DMS153 treated with DMSO at 0.1 percent for 48 hours (cell line): ENCODE results near the gene FYB1.

Experiments
- DNase-seq: peaks from one replicate; lab custom pipeline; 2025; ENCODE audit not compliant: unreplicated experiment; lab: John Stamatoyannopoulos, UW

Gene FYB1

DNA sequence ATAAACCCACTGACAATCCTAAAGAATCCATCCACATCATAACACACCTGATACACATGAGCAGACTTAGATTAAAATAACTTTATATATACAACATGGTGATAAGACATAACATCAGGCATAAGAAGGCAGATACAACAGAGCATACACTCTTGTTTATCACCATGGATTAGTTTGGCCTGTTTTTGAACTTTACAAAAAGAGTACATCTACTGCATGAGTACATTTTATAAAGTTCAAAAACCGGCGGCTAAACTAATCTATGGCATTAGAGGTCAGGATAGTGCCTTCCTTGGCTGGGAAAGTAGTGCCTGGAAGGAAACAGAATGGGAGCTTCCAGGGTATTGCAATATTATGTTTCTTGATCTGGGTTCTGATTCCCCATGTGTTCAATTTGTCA is 160.3 kb downstream of the FYB1 start:
- DNase-seq = no peak

DNA sequence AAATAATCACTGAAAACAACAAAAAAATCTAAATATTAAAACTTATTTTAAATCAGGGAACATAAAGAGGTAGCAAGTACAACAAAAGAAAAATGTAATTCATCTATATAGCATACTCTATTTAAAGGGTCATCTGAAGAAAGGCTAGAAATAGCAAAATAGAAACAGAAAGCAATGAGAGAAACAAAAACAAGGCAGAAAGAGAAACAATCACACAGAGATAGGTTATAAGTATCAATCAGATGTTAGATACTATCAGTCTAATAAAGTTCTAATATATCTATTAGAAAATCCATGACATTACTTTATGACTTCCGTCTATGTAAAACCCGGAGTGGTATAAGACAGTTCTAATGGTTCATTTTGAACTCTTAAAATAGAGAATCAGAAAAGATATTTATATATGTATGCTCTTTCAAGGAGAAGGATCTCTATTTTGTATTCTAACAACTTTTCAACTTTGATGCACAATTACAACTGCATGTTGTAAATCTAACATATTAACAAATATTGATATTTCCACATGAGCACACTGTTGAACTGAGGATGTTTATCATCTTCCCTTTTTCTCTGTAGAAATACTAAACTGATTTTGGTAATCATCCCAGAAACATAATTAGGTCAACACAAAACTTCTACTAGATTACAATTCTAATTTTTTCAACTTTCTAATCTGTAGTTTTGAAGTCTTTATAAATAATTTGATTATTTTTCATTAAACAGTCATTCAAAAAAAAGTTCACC is 161.0 kb downstream of the FYB1 start:
- DNase-seq = no peak

DNA sequence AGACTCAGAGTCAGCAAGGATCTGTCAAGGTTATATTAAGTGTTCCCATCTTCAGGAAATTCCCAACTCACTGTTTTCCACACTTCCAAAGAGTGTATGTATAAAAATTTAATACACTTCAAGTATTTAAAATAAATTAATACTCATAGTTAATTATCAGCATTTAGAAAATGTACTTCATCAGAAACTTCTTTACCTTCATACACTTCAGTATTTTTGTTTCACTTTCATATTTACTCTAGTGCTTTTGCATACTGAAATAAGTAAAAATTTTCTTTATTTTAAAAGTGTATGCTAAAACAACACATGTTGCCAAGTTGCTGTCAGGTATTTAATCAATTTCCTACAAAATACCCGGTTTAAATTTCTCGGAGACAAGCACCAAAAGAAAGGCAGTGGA is 161.6 kb downstream of the FYB1 start:
- DNase-seq = no peak

DNA sequence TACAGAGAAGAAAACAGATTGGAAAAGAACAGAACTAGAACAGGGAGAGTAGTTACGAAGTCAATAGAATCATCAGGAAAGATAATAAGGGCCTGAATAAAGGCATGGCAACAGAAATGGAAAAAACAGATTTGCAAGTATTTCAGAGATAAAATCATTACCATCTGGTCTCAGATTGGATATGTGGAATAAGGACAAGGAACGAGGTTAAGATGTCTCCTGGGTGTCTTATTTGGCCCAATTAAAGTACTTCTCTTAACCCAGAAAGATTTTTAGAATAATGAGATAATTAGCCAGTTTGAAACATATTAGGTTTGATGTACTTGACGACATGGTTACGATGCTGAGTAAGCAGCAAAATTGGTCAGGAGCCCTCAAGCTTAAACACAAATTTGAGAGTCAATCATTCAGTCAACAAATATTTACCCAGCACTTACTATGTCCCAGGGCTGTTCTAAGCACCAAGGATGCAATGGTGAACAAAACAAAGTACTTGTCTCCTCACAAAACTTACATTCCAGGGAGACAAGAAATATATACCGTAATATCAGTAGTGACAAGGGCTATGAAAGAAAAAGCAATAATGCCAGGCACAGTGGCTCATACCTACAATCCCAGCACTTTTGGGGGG is 163.5 kb downstream of the FYB1 start:
- no peak for DNase-seq
